NCI-H2081 (cell line): ENCODE measurements around the gene SMAD2.
"Not testable (repeated sequence)": the region's sequence is repeated elsewhere in the genome, so short reads cannot be mapped to it uniquely, and the experiment has no call there.

ENCODE experiments used
- DNase-seq, 2 experiments: peaks; one replicate each; lab custom pipeline; 2025; lab: John Stamatoyannopoulos, UW

The SMAD2 gene

DNA sequence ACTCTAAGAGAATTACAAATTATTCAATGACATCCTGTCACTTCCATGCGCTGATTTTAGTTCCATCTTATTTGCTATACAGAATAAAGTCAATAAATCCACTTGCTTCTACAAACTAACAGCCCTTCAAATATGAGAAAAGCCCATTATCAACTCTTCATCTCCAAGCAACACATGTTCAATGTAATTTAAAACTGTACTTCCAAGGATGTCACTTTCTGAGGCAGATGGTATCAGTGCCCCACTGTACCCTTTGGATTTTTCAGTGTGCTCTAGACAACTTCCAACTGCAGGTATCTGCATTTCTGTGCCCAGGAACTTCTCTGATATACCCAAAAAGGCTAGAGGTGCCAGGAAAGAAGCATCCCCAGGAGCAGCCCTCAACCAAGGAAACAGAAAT is 87.6 kb downstream of the SMAD2 start:
- DNase-seq: no peak

DNA sequence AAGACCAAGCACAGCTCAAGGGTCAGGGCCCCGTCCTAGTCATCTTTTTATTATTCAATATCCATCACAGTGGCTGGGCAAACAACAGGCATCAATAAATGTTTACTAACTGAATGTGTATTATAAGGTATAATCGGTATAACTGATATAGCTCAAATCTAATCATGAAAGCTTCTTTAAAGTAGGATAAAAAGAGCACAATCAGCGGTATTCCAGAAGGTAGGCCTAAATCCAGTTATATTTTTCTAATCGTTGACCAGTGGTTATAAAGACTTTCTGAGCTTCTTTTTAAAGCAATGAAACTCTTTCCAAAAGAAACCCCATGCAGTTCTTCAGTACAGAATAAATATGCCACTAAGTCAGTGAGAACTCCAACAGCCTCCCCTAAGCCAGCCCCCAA is 92.1 kb downstream of the SMAD2 start:
- DNase-seq: no peak

DNA sequence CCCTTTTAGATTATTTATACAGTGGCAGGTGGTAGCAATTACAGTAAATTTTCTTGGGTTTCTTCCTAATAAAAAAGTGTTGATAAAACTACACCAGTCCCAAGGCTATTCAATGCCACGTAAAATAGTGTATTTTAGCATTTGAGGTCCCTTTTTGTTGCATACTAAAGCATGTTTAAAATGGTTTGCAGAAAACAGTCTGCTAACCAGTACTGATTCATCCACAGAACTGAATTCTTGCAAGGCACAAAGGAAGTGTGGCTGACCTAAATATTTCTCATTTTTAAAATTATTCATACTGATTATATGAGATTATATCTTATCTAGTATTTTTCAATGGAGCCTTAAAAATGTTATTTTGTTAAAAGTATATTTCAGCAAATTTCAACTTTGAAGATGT is 98.1 kb downstream of the SMAD2 start:
- no peak for DNase-seq

DNA sequence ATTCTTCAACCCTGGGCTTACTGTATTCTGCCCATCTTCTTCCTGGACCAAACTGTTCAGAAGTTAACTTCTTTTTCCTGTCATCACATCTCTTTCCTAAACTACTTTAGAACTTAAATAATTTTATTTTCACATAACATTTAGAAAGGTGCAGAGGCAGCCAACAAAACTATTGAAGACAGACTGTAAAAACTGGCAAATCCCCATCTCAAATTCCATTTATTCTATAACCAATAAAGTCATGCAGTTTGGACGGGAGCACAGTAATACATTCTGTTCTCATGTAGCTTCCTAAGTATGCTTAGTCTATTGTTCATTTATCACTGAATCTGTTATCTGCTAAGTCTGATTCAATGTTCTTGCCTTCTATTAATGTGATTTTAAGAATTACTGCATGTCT is 99.1 kb downstream of the SMAD2 start:
- DNase-seq: no peak

DNA sequence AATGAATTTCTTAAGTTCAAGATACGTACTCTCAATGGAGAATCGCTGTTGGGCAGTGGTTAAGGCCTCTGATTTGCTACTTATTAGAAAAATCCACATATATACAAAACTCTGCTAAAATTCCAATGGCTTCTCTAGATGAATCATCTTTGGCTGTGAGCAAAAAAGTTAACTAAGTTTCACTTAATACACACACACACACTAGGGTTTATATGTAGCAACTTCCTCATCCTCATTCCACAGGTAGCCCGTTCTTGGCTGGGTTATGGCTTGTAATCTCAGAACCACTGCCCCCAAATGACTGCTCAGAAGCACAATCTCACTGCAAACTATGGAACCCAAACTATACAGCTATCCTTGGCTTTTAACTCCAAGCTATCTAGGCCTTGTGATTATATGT is 99.7 kb downstream of the SMAD2 start:
- DNase-seq: no peak

DNA sequence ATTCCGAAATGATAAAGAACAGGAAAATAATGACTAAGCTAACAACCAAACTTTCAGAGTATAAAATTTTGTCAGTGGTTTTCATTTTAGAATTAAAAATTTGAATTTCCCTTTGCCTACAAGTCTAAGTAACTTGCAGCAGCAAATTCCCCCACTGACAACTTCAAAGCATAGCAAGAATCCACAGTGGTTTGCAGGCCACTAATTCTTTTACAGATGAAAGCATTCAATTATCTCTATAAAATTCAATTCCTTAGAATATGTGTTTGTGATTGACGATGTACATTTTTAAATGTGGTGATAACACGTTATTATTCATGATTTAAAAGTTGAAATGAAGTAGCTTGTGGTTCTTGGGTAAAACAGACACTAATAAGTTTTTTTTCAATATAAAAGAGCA is 100.6 kb downstream of the SMAD2 start:
- DNase-seq: no peak

DNA sequence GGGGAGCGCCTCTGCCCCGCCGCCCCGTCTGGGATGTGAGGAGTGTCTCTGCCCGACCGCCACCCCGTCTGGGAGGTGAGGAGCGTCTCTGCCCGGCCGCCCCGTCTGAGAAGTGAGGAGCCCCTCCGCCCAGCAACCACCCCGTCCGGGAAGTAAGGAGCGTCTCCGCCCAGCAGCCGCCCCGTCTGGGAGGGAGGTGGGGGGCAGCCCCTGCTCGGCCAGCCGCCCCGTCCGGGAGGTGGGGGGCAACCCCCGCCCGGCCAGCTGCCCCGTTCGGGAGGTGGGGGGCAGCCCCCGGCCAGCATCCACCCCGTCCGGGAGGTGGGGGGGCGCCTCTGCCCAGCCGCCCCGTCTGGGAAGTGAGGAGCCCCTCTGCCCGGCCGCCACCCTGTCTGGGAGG is 102.4 kb downstream of the SMAD2 start:
- not testable (repeated sequence) for DNase-seq

DNA sequence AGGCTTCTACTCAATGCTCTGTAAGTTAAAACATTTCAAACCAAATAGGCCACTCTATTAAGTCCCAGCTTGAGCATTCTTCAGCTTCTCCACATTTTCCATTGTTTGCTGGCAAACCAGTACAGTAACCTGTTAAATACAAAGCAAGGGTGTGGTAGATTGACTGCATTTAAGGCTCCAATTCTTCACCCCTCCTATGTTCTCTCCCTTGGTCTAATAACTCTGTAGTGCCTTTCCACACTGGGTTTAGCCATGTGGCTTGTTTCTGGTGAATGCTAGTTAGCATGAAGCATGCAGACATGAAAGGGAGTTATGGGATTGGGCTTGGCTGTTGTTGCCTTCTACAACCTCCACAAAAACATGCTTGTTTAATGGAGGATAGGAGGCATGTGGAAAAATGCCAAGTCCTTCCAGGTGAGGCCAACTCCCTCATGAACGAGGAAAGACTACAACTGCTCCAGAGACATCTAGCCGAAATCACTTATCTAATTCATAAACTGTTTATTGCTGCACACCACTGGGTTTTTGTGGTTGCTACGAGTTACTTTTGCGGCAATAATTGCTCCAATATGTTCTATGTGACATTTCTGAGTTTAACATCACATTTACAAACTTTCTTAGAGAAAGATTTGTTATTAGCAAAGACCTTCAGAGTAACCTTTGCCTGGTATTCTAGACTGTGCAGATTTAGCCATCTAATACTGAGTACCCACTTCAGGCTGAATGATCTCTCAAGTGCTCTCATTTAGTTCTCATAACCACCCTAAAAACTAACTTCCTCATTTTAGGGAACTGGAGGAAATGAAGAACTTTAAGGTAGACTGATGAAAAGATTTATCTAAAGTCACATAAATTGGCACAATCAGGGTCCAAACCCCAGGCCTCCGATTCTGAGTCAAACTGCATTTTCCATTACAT is 104.0 kb downstream of the SMAD2 start:
- no peak for DNase-seq

DNA sequence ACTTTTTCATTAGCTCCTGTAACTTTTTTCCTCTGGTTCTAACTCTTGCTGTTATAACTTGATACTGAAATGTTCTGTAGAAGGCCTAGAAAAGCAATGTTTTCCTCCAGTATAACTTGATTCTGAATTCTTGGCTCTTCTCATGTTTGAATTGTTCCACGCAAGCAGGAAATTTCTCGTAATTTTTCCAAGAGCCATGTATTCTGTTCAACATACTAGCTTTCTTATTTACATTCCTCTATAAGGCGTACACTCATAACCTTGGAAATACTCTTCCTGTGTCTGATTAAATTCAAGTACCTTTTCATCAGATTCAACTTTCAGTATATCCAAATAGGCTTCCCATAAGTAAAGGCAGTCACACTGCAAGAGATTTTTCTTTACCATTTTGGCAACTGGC is 109.1 kb downstream of the SMAD2 start:
- no peak for DNase-seq

DNA sequence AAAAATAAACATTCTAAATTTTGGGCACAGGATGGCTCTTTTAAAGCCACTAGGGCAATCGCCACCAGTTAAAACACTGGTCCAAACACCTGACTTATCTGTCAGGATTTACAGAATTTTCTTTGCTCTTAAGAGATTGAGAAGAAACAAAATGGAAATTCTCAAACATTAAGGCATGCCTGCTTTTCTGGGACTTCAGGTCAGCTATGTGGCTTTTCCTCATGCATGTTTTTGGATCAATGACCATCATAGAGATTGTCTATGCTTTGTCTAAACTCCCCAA is 112.7 kb downstream of the SMAD2 start:
- DNase-seq: no peak

DNA sequence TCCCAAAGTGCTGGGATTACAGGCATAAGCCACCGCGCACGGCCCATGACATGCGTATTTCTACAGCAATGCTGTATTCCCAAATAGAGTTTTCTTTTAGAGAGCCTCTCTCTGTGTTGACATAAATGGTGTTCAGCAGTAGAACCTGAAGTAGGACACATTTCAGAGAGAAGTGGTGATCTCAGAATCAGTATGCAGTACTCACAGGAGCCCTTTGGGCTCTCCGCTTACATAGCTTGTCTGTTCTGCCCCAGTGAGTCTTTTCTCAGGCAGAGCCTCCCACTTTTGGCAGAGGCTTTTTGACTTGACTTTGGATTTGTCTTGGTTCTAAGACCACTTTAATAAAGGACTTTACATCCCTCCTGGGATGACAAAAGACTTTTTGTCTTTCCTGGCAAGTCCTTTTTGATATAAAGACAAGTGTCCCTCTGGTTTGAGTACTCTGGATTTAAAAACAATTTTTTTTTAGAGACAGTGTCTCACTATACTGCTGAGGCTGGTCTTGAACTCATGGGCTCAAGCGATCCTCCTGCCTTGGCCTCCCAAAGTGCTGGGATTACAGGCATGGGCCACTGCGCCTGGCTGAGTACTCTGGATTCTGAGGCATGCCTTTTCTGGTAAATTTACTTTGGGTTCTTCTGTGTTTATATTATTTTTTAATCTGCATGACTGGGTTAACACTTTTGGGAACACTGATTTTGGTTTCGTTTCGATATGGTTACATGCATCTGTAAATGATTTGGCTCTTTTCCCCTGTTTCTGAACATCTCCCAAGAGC is 113.3 kb downstream of the SMAD2 start:
- no peak for DNase-seq

DNA sequence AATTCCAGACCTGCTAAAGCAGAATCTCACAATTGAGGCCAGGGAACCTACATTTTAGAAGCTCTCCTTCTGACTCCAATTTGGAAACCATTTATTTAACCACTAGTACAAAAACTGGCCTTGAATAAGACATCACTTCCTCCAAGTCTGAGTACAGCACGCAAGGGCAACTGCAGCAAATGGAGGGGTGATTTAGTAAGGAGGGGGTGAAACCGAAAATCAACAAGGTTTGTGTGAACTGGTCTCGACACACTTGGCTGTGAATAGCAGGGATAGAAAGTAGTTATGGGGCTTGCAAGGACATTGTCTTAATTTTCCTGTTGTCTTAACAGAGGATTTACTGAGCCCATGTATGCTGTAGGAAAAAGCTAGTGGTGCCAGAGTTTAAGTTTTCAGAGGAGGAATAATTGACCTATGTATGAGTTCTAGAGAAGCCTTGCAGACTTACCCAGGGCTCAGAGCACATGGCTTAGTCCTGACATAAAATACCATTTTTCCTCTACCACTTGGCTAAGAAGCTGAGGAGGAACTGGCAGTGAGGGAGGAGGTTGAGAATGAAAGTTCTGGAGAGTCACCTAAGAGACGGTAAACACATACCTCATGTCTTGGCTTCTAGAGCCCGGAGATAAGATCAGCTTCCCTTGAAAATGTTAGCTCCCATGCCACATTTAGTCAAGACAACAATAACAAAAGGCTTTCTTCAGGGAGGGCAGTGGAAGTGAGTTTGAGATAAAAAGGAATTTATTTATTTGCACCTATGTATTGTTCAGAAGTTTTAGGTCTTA is 114.8 kb downstream of the SMAD2 start:
- DNase-seq: no peak

DNA sequence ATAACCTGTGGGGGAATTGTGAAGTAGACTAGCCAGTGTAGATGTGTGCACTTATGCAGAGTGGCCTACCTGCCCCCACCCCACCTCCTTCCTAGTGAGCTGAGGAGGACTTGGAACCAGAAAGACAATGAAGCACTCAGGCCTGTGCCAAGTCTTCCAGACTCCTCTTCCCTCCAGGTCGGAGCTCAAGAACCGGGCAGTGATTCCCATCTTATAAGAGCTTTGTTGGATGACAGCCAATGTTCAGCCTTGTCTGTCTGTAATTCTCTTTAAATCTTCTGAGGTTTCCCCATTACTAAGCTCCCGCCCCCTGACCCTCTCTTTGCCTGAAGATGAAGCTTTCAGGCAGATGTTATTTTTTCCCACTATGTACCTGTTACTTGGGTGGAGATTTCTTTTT is 121.0 kb downstream of the SMAD2 start:
- no peak for DNase-seq

DNA sequence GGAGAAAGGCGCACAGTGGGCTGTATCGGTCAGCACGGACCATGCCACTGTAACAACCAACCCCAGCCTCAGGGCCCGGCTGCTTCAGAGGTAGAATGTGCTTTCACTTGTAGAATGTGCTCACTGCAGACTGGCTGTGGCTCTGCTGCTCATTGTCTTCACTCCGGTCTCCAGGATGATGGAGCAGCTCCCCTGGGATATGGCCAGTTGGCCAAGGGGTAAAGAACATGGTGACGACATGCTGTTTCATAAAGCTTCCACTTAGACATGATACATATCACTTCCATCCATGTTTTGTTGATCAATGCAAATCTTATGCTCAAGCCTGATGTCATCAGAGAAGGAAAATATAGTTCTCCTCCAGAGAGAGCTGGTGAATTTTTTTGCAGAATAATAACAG is 127.7 kb downstream of the SMAD2 start:
- DNase-seq: no peak

DNA sequence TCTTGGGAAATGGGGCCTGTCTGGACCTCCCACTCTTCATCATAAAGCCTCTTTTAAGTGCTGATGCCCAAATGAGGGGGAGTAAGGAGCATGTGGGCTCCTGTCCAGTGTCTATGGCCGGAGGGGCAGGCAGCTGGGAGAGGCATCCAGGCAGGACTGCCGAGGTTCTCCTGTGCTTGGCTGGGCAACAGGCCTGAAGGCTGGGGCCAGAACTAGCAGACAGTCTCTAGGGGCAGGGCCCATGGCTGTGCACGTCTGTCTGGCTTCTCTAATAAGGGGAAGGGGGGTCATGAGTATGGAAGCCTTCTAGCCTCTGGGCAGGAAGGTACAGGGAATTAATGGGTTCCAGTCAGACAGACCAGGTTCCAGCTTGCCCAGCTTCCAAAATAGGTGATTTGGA is 128.6 kb downstream of the SMAD2 start:
- DNase-seq: no peak

DNA sequence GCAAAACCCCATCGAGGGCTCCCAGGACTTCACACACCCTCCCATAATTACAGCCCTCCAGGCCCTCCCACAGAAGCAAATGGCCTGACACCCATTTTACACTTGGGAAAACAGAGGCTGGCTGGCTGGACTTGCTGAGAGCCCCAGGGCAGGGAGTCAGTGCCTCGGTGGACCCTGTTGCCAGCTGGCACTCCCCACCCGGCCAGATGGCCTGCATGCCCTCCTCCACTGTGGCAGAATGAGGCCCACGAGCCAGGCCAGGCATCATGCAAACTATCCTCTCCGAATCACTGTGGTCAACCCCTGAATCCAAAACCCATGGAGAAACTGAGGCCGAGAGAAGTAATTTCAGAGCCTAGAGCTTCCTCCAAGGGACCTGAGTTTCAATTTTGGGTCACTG is 129.7 kb downstream of the SMAD2 start:
- no peak for DNase-seq

DNA sequence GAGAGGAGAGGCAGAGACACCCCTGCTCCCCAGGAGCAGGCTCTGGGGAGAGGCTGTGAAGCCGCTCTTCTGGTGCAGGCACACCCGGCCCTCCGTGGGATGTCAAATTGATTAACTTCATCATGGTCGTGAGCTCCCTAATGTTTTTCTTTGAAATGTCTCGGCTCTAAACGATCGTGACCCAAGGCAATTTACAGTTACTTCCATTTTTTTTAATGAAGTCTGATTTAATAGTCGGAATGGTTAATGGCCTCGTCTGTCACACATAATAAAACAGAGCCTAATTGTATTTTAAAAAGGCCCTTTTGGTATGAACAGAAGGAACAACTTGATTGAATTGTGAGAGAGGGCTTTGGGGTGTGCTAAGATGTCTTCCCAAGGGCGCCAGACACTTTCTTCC is 130.2 kb downstream of the SMAD2 start:
- DNase-seq: no peak

DNA sequence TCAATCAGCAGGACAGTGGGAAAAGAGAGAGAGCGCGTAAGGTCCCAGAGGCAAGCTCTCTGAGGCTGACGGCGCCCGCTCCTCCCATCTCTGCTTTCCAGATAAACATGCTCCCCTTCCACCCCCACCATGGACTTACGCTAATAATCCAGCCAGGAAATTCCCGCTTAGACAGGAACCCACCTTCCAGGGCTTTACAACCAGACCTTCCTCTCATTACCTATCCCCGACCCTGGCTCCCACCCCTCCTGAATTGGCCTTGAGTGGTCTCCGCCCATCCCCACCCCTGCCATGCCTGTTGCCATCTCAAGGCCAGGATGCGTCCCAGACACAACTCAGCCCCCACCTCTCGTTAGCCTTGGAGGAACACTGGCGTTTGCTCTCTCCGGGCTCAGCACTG is 131.1 kb downstream of the SMAD2 start:
- DNase-seq: no peak

DNA sequence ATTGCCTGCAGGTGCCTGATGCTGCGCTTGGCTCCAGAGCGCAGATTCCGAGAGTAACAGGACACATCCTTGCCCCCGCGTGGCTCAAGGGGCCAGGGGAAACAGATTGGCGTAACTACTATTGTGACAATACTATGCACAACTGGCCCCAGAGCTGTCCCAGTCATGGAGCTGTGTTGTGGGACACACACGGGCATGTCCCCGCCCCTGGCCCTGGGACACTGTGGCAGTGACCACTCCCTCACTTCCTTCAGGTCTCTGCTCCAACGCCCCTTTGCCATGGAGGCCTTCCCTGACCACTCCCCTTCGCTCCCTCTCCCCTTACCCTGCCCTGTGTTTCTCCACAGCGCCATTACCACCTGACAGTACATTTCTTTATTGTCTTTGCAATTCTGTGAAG is 132.1 kb downstream of the SMAD2 start:
- DNase-seq: no peak

DNA sequence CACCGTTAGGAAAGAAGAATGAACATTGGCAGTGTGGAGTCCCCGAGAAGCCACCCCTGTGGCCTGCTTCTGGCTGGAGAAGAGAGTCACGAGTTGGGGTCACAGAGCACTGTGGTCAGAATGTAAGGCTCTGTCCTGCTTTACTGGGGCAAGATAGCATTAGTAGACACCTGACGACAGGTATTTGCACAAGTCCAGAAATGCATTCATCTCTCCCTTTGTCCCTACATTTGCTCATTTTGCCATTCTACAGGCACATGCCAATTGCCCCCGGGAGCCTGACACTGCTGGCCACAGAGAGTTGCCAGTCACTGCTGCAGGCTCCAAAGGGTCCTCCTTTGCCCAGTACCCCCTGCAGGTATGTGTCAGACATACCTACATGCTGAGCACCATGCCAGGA is 133.3 kb downstream of the SMAD2 start:
- no peak for DNase-seq

DNA sequence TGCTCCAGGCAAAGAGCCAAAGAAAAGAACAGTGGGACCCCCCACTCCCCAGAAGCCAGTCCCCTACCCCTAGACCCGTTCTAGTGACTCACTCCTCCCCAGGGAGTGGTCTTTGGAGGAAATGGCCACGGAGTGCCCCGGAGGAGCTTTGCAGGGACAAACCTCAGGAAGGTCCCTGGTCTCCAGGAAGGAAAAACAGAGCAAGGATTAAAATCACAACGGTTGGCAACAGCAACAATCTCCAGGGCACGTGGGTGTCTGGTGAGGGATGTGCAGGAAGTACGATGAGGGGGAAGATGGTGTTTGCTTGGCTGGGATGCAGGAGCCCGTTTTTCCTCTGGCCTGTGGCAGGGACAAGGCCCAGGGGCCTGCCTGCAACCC is 135.0 kb downstream of the SMAD2 start:
- DNase-seq: no peak

DNA sequence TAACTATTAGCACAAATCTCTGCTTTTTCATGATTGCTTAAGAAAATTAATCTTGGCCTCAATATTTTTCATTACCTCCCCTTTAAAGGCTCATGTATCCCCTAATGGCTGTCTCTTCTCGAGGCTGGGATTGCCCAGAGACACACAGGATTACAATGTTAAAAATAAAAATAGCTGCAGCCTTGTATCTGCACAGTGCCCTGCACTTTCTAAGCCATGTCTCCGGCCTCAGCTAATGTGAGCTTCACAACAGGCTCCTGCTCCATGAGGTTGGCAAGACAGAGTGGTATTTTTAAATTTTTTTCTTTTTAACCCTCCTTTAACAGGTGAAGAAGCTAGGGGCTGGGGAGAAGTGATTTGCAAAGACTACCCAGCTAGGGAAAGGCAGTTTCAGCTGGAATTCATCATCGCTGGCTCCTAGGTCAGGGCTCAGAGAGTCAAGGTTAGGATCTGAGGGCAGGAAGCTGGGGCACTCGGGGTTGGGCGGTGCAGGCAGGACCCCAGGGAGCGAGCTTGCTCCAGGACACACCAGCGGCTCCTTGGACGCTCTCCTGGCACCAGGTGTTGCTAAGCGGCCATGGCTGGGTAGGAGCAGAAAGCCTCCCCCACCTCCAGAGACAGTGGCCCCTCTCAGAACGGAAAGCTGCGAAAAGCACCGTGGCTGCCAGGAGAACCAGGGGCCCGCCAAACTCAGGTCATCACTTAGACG is 135.6 kb downstream of the SMAD2 start:
- no peak for DNase-seq
